ENCODE results near the gene ZNF469.

Gene ZNF469

DNA sequence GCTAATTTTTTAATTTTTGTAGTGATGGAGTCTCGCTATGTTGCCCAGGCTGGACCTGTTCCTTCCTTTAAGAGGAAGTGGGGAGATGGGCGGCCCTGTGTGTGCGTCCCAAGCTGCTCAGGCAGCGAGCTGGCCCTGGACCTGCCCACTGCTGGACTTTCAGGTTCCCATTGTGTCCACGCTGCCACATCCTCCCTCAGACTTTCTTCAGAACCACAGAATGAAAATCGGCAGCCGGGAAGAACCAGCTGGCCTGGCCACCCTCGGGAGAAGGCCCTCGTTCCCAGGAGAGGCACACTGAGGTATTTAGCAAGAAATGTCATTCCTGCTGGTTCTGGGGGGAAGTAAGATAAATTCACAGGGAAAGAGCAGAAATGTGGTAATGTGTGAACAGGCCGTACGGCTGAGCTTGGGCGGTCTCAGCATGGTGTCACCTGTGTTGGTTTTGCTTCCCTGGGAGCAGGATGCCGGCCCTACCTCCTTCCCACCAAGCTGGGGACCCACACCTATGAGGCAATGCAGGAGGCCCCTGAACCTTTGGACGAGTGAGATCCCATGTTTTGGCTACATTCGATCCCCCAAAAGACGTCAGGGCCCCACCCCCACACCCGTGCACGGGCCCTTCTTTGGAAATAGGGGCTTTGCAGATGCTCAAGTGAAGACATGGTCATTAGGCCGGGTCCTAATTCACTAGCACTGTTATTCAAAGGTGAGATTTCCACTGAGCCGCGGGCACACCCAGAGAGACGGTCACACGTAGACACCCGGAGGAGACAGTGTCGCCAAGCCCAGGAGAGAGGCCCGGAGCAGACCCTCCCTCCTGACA is 35.9 kb upstream of the ZNF469 start:
- DNase-seq (ENCODE audit: low read depth) = no peak

DNA sequence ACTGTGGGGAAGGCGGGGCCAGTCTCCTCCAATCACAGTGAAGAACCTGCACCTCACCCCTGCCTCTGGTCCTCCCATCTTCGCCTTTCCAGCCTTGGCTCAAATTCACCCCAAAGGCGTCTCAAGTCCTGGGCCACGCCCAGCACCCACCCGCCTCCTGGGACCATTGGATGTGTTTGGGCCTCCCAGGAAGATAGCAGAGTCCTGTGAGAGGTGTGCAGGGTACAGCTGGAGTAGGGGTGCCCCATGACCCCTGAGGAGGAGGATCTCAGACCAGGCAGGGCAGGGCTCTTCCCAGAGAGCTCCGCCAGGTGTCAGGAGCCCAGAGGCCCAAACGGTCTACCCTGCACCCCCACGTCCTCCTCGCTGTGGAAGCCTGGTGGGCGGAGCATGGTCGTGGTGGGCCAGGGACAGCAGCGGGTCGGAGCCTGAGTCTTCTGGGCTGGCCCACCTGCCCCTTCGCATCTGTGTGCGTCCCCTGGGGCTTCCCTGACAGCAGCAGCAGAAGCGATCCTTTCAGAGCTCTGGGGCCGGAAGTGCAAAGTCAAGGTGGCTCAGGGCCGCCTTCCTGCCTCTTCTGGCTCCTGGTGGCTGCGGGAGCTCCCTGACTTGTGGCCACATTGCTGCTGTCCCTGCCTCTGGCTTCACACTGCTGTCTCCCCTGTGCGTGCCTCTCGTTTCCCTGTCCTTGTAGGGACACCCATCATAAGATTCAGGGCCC is 34.9 kb upstream of the ZNF469 start:
- no peak for DNase-seq (ENCODE audit: low read depth)

DNA sequence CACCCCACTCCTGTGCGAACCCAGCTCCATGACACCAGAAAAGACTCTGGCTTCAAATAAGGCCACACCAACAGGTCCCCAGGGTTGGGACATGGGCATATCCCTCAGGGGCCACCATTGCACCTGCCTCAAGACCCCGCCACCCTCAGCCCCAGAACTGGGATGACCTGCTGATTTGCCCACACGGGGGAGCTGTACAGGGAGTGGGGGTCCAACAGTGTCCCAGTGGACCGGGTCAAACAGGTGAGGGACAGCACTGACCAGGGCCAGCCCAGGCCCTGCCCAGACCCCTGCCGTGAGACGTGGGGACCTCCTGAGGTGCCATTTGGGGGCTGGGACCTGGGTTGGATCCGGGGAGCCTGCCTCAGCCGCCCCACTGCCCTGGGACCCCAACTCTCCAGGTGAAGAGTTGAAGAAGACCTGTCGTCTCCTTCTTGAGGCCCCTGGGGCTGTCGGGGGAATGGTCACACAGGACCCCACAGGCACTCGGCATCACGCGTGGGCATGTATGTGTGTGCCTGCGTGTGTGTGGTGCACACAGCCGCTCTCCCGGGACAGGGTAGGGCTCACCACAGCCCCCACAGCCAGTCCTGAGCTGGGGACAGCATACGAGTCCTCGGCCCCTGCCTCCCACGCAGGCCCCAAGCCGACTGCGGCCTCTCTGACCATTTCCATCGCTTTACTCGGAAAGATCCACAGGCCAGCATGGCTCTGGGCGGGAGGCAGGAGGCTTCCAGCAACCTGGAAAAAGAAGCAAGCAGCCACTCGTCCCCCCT is 34.2 kb upstream of the ZNF469 start:
- DNase-seq (ENCODE audit: low read depth) = no peak

DNA sequence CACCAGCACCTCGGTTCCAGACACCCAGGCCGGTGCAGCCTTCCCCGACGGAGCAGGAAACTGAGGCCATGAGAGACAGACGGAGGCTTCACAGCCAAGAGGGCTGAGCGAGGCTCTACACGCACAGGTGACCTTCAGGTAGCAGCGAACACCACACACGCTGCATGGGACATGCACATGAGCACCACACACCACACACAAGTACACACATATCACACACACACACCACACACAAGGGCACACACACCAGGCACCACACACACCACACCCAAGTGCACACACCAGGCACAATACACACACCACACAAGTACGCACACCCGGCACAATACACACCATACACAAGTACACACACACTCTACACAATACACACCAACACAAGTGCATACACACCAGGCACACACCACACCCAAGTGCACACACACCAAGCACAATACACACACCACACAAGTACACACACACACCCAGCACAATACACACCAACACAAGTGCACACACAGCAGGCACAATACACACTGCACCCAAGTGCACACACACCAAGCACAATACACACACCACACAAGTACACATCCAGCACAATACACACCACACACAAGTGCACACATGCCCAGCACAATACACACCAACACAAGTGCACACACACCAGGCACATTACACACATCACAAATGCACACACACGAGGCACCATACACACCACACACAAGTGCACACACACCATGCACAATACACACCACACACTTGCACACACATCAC is 33.4 kb upstream of the ZNF469 start:
- DNase-seq (ENCODE audit: low read depth) = no peak

DNA sequence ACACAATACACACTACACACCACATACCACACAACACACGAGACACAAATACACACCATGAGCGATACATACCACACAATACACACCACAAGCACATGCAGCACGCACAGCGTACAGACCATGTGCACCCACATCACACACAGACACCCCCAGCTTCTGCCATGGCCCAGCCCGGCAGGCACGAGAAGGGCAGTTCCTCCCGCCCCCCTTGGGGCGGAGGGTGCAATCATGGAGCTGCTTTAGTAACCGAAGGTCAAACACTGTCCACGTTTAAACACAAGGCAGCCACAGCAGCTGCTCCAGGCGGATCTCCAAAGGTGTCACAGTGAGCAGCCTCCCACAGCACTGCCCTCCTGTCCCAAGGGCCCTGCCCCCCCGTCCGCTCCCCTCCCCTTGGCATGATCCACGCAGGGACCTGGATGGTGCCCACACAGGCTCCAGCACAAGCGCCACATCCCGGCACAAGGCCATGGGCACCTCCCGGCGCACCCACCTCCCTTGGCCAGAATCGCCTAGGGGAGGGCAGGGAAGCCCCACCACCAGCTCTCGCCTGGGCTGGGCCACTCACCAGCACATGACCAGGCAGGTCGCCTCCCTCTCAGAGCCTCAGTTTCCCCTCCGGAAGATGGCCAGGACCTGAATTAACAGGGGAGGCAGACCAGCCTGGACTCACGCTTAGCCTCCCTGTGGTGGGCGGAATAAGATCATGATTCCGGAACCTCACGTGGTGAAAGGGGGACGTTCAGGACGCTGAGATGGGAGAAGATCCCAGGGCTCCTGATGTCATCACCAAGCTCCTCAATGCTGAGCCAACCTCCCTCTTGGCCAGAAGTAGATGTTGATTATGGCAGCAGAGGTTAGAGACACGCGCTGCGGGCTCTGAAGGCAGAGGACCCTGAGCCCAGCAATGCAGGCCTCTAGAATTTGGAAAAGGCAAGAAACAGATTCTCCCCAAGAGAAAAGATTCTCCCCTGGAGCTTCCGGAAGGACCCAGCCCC is 32.6 kb upstream of the ZNF469 start:
- DNase-seq (ENCODE audit: low read depth) = no peak

DNA sequence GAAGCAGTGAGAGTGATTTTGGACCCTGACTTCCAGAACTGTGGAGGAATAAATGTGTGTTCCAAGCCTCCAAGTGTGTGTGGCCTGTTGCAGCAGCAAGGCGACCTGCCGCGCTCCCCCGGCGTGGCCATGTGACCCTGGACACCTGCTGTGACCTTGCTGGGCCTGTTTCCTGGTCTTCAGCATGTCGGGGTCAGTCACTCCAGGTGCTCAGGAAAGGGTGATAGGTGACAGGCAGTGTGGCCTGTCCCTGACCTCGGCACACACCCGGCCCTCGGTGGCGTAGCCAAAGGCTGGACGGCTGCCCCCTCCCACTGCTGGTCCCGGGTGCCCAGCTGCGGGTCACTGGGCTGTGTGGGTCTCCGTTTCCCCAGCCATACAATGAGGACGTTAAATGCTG is 31.8 kb upstream of the ZNF469 start:
- DNase-seq (ENCODE audit: low read depth) = no peak

DNA sequence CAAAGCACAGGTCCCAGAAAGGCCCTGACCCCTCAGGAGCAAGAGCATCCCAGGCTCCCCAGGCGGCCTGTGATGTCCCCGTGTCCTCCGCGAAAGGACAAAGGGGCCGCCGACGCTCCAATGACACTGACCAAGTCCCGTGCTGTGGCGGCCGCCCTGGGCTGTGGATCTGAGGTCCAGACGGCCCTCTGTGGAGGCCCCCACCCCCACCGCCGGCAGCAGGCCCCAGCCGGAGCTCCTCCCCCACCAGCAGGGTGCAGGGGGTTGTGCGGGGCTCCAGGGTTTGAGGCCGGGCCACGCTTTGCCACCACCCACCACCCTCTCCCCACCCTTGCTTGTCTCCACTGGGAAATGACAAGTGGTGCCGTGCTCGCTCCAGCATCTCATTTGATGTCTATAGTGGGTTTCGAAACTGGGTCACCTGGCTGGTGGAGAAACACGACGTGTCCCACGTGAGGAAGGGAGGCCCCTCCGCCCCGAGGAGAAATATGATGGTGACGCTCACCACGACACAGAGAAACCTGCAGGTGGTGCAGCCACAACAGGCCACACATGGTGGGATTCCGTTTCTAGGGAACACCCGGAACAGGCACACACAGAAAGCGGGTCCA is 31.2 kb upstream of the ZNF469 start:
- DNase-seq (ENCODE audit: low read depth) = no peak

DNA sequence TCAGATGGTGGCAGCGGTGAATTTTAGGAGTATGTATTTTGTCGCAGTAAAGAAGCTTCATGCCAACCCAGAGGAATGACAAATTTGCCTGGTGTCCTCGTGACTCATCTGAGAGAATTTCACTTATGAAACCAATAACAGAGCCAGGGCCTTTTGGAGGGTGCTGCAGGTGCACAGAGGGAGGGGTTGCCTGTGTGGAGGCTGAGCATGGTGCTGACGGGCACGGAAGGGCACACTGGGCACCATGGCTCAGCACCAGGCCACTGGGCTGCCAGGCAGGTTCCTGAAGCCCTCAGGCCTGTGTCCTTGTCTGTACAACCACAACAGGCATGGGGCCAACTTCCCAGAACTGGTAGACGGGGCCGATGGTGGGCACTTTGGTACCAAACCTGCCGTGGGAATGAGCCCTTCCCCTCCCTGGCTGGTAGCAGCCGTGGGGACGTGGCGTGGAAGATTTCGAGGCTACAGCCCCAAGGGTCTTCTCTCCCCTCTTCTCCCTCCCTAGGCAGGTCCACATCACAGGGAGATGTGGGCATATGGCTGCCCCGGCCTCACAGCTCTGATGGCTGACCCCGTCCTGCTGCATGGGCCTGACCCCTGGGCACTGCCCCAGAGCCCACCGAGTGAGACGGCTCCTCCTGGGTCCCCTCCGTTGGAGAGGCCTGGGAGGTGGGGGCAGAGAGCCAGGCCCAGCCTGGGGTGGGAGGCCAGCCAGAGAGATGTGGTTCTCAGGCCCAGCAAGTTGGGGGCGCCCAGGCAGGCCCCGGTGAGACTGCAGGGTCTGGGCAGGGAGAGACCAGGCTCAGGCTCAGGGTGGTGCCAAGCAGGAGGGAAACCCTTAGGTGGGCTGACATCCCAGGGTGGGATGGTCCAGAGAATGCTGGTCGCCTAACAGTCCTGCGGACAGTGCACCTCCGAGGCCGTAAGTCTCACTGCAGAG is 30.2 kb upstream of the ZNF469 start:
- no peak for DNase-seq (ENCODE audit: low read depth)

DNA sequence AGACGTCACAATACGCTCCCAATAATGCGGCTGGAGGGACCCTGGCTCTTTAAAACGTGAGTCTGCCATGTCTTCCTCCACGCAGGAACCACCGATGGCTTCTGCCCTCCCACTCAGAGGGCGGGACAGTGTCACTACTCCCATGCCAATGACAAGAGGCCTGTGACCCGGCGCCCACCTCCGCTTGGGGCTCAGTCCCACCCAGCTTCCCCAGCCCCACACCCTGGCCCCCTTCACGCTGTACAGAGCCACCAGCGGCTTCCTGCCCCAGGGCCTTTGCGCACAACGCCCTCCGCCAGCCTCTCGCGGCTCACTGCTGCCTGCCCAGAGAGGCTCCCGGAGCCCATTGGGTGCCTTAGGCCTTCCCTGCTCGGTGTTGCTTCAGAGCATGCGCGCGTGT is 29.5 kb upstream of the ZNF469 start:
- DNase-seq (ENCODE audit: low read depth) = no peak

DNA sequence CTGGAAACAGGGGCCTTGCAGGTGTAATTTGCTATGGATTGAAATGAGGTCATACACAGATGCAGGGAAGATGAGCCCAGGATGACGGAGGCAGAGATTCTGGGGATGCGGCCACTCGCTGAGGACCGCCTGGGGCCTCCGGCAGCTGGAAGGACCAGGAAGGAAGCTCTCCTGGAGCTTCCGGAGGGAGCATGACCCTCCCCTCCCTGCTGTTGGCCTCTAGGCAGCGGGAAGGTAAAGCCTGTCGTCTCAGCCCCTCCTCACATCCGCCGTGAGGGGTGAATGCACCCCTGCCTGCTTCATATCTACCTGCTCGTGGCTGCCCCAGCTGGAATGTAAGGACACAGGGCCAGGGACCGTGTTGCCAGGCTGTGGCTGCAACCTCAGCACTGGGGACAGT is 29.1 kb upstream of the ZNF469 start:
- no peak for DNase-seq (ENCODE audit: low read depth)

DNA sequence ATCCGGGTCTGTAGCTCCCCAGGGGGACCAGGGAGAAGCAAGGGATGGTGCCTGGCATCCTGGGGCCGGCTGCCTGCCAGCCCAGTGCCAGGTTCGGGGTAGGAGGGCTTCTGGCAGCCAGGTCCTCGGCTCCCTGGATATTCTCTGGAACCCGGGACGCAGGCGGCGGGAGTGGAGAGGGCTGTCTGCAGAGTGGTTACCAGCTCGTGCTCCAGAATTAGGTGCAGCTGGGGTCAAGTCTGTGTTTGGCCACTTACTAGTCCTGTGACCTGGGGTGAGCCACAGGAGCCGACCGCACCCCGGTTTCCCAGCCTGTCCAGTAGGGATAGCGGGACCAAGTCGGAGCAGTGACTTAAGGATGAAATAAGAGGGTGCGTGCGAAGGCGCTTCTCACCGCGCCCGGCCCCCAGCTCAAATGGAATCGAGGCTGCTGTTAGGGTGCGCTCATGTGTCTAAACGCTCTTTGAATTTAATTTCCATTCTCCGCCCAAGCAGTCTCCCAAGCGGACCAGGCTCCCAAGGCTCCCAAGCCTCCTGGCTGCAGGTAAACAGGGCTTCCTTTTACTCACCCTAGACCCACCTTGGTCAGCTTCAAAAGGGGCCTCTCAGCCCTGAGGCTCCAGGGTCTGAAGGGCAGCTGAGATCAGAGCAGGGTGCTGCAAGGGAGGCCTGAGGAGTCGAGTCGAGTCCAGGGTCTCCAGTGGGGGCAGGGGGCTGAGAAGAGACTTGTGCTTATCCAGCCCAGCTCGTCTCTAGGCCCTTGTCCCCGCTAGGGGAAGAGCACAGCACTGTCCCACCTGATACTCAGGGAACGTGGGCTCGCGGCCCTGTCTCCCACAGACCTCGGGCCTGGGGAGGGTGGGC is 28.3 kb upstream of the ZNF469 start:
- DNase-seq (ENCODE audit: low read depth) = no peak

DNA sequence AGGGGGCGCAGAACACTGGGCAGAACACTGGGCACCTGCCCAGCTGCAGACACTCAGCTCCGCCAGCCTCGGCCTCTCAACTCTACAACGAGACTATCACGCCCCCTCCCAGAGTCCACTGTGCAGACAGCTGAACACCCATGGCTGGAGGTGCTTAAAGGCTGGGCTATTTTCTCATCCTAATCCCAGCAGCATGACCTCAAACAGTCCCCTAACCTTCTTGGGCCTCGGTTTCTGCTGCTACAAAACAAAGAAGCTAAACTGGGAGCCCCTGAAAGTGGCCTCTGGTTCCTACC is 27.7 kb upstream of the ZNF469 start:
- no peak for DNase-seq (ENCODE audit: low read depth)

DNA sequence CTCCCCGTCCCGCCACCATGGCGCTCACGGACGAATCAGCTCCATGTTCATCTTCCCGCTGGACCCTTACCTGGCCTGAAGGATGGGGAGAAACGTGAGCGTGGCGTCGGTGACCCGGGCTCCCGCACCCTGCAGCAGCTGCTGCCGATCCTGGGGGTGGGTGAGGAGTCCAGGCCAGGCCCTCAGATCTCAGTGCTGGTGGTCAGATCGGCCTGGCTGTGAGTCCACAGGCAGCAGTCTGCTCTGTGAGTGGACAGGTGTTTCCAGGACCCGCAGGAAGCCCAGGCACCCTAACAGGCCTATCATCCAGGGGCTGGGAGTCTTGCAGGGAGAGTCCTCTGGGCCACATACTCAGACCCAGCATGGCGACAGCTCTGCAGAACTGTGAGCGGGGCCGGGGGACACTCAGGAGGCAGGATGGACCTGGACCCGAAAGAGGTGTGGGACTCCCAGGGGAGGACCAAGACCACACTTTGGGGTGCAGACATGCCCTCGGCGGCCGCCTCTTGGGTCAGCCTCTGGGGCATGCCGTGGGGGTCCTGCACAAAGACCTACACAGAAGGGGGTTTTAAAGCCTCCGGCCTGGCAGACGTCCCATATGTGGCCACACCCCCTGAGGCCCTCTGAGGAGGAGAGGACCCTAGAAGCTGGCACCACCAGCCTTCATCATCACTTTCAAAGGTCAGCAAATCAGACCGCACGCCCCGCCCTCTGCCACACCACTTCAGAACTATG is 27.2 kb upstream of the ZNF469 start:
- DNase-seq (ENCODE audit: low read depth) = no peak

DNA sequence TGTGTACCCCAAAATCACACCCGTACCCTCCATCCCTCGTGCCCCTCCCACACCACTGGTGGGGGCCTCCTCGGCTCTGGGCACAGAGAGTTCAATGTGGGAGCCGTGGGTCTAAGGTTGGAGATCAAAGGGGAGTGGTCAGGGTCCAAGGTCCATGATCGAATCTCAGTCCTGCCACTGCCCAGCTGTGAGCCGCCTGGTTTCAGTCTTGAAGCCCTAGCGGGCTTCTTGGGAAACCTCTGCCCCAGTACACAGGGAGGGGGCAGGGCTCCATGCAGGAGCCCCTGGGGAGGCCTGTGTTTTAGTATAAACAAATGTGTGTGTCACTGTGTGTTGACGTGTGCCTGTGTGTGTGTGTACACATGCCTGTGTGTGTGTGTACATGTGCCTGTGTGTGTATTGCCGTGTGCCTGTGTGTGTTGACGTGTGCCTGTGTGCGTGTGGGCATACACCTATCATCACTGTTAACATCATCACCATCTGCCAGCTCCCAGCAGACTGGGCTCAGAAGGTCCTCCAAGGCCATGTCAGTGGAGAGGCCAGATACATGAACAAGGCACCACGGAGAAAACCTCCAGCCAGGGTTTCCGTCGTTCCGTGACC is 26.5 kb upstream of the ZNF469 start:
- no peak for DNase-seq (ENCODE audit: low read depth)

DNA sequence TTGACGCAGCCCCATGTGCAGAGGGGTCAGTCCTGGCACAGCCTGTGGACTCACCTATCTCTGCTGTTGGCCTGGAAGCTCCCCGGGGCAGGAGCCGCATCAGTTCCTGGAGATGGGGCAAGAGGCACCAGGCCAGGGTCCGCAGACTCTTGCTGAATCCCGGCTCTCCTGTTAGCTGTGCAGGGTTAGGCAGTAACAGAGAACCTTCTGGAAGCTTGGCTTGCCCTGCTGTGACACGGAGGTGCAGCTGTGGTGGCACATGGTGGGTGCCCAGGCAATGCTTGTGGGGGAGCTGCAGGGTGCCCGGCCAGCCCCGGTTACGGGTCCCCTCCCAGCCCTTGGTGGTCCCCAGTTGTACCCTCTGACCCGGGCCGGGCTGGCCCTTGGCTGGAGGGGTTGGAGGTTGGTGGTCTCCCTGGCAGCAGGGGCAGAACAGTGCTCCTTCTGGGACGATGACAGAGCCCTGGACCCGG is 26.0 kb upstream of the ZNF469 start:
- no peak for DNase-seq (ENCODE audit: low read depth)

DNA sequence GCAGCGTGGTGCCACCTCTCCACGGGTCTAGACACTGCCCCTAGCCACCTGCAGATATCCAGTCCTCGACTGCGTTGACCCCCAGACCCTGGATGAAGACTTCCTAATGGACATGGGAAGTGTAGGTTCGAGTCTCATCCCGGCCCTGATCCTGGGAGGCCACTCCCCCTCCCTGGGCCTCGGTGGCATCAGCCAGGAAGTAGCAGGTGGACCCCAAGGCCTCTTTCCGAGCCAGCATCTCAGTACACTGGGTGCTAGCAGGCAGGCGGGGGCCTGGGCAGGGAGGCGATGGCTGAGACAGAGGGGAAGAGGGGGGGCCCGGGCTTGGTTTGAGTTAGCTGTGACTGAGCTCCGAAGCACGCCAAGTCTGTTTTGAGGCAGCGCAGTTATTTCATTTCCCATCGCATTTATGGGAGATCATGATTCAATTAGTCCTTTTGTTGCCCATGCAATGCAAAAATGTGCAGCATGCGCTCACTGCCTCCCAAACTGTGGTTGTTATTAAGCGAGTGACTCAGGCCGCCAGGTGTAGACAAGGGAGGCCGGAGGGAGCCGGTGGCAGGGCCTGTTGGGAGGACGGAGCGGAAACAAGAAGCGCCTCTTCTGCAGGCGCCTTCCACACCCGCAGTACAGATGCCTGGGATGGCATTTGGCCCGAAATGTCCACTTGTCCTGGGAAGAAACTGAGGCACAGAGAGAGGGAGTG is 25.3 kb upstream of the ZNF469 start:
- peak; percentile 28 for DNase-seq (ENCODE audit: low read depth)

DNA sequence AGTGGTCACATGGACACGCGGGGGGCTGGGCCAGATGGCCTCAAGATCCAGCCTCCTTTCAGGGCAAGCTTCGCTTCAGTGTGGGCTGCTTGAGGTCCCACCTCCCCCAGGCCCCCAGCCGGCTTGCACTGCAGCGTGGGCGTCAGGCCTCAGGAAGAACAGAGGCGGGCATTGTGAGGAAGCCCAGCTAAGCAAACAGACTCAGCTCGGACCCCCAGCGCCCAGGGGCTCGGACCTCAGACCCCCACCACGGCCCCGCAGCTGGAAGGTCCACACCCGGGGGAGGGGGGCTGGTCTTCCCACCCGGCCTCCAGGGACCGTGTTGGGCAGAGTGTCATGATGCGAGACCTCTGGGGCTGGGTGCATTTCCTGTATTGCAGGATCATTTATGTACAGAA is 24.7 kb upstream of the ZNF469 start:
- no peak for DNase-seq (ENCODE audit: low read depth)

Data from non-pigmented ciliary epithelial cell (primary cell).